Activated T-cell treated with anti-CD3 and anti-CD28 coated beads for 48 hours (primary cell): ENCODE data around the gene DMBT1.

Experiments used
- DNase-seq: peaks from one replicate; pipeline ENCODE4 v3.0.0-alpha.2; 2020; ENCODE audit warnings: low read depth

DMBT1 gene

DNA sequence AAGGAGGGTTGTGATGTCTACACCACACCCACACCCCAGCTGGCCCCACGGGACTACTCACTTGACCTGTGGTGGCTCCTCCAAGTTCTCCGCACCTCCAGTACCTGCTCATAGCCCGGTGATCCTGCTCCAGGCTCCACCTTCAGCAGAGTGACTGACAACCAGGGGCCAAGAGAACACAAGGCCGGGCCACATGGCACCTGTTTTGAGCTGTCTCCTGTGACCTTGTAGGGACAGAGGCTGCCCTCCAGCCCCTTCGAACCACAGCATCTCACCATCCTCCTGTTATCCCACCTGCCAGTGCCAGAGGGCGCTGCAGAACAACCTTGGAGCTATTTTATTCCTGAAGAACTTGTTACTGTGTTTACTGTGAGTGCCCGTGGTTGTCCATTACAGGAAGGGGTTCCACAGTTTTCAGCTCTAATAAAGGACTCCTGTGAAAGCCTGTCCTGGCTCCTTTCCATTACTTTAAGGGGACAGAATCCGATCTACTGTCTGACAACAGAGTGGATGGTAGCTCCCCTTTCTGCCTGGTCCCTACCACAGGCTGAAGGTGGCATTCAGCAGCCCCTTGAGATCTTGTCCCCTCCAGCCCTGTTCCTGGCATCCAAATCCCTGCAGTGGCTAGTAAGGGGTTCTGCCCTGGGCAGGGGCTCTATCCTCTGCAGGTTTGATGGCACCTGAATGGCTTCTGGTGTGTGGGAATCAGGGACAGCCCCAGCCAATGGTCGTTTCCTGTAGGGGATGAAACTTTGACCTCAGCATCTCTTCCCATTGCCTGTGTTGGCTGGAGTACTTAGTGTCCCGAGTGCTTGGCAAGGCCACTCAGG, 88.3 kb downstream of the DMBT1 start:
- peak; percentile 25 for DNase-seq

DNA sequence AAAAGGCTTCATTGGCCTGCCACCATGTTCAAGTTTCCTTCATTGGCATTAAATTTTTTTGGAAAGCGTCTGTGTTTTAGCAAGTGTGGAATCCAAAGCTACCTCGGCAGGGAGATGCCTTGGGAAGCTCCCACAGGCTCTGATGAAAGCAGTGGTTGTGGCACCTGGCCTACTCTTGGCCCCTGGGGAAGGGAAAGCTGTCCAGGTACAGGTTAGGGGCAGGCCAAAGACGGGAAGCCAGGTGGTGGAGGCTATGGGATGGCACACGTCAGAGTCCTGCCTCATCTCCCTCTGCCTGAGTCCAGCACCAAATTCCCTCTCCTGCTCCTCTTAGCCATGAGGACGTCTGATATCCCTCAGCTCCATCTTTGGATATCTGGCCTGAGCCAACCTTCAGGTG, 89.3 kb downstream of the DMBT1 start:
- no peak for DNase-seq

DNA sequence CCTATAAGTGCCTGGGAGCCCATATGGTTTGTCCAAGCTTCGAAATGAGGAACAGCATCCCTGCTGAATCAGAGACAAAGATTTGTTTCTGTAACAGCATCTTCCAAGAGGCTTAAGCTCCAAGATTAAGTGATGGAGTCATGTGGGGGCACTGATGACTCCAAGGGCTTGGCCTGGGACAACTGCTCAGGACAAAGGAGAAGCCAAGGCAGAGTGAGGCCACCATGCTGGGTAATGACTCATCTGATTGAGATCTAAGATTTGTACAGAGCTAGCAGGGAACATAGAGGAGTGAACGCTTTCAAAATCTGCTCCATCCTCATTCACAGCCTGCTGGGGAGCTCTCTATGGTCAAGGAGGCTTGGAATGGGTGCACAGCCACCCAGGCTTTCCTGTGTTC, 89.8 kb downstream of the DMBT1 start:
- DNase-seq: no peak

DNA sequence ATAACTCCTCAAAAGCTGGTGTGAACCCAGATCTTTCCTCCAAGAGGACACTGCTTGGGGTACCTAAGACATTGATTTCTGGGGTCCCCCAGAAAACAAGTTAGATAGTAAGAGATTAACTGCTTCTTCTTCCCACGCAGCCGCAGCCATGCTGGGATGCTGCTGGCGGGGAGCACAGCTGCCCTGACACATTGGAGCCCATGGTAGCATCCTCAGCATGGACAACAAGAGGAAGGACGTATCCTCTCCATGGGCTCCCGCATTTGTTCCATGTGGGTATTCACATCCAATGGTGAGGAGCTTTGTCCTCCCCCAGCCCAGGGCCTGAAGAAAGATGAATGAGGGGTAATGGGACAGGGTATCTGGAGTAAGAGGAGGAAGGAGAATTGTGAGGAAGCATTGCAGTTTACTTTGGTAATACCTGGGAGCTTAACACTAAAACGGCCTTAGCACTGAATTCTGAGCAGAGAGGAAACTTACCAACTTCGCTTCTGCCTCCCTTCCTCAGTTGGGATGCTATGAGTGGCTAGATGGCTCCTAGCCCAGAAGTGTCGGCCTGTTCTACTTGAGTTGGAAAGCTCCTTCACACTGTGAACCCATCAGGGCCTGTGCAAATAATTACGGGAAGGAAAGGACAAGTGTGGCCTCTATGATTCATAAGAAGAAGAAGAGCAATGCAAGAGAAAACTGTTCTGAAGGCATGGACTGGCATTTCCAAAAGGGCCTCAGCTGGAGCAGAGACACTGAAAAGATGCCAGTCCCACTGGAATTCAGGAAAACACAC, 95.2 kb downstream of the DMBT1 start:
- DNase-seq: no peak

DNA sequence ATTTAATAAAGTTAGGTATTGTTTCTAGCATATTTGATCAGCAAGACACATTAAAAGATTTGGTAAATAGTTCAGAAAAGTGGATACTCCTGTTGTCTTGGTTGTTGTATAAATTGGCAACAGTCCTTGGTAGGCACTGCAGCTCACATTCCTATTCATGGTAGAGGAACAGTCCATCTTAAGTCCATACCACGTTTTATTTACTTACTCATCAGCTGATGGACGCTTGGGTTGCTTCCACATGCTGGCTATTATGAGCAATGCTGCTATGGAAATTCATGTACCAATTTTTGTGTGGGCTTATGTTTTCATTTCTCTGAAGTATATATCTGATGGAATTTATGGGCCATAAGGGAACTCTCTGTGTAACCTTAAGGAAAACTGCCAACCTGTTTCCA, 95.8 kb downstream of the DMBT1 start:
- no peak for DNase-seq

DNA sequence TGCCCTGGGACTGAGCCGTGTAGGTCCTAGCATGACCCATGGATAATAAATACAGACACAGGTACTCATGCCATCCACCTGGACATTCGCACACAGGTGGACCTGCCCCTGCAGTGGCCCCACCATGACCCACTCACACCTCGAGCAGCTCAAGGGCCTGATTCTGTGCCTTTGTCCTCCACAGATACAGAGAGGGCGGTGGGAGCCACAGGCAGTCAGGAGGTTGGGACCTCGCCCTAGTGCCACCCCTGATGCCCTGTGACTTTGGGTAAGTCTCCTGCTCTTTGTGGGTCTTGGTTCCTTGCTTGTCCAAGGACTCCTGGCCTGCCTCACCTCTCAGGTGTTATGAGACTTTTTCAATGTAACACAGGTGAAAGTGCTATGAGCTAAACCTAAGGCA, 96.2 kb downstream of the DMBT1 start:
- DNase-seq: no peak

DNA sequence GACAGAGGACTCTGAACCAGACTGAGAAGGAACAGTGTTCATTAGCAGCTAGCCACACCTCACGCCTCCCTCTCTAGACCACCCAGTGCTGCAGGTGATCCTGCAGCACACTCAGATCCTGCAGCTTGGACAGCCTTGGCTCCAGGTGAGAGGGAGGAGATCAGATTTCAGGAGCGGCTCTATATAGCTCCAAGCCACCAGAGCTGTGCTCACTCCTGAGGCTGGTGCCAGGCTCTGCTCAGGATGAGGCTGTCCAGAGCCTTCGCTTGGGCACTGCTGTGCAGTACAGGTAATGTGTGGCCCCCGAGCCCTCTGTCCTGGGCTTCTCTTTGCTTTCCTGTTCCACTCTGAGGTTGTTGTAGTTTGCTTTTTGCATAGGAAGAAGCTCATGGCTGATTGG, 96.7 kb downstream of the DMBT1 start:
- DNase-seq: no peak

DNA sequence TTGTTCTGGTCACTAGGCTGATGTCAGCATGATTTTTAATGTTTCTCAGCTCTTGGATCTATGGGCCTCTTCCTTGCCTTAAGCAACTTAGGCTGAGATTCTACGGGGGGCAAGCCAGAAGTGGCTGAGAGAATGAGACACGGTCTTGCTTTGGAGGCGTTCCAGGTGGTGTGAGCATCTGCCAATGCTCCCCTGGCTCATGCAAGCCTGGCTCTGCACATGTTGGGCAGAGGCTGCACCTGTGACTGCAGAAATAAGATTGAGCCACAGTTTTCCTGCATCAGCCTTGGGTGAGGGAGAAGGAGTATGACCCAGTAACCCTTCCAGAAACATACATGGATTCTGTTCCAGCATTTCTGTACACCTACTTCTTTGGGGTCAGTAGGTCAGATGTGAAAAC, 97.2 kb downstream of the DMBT1 start:
- no peak for DNase-seq

DNA sequence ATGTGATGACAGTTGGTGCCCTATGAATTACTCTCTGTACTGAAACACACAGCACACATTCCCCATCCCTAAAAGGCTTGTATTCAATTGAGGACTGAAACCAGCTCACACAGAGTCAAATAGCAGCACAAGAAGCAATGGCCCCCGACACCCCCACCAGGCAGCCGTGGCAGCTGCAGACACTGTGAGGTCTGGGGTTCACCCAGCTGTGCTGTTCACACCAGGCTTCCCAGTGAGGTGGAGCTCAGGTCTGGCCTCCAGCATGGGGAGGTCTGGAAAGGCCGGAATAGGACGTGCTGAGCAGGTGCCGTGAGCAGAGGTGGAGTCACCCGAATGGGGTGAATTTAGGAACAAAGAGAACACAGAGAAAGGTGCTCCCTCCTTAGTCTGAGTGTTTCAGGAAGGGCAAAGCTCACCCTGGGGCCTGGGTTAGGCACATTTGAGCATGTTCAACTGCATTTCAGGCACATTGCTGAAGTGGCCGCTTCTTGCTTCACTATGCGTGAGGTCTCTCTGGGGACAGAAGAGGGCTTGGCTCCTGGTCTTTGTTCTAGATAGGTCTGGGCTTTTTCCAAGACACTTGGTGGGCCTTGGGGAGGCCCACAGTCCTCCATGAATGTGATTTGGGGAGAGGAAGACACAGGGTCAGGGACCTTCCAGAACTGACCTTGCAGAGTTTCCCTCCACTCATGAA, 97.9 kb downstream of the DMBT1 start:
- no peak for DNase-seq

DNA sequence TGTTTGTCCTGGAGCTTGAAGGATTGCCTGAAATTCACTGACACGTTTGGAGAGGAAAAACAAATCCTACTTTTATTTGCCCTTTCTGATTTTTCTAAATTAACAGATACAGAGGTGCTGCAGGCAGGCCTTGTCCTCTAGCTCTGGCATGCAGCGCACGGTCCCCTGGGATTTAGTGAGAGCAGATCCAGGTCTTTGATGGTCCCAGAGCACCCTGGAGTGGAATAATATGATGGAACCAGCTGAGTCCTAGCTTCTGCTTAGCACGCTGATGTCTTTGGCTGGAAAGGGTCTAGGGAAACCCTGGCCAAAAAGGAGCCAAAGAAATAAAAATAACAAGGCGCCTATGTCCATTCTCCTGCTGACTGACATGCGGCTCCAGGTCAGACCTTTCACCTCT, 98.6 kb downstream of the DMBT1 start:
- no peak for DNase-seq

DNA sequence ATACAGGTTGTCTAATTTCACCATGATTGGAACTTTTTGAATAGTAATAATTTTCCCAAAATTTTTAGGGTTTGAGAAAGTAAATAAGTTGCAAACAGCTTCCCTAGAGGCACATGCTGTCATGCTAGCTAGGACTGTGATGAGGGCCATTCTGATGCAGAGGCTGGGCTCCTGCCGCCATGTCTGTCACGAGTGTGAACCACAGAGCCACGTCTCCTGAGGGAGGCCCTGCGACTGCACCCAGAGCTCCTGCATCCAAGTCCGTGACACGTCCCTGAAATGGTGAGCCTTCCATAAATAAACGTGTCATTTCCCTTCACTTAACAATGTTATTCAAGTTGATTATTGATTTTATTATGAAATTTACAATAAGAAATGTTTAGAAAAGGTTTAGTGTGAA, 99.1 kb downstream of the DMBT1 start:
- DNase-seq: no peak

DNA sequence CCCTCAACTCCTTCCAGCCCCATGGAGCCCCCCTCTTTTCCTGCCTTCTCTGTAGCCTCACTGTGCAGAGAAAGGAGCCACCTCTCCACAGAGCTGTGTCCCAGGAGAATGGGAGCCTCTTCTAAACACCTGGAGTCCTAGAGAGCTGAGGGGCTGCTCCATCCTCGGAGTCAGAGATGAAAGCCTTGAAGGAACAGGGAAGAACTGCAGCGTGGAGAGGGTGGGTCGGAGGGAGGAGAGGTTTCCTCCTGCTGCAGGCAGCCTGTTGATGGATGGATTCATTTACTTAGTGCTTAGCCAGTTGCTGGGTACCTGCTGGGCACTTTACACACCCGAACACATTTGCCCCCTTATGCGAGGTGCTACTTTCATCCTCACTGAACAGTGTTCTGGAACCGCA, 100.1 kb downstream of the DMBT1 start:
- DNase-seq: no peak

DNA sequence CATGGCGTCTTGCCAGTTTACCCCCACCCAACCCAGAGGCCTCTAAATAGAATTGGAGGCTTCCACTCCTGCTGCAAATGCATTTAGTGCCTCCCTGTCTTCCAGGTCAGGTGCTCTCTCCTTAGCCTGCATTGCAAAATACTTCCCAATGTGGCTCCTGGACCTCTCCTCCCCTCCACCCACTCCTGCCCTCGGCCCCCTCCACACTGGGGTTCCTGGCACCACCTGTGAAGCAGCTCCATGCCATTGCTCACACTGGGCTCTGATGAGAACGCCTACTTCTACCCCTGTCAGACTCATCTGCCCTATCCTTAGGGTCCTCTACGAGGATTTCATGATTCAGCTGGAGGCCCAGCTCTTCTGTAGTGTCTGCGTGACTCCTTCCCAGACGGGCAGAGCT, 101.7 kb downstream of the DMBT1 start:
- DNase-seq: no peak

DNA sequence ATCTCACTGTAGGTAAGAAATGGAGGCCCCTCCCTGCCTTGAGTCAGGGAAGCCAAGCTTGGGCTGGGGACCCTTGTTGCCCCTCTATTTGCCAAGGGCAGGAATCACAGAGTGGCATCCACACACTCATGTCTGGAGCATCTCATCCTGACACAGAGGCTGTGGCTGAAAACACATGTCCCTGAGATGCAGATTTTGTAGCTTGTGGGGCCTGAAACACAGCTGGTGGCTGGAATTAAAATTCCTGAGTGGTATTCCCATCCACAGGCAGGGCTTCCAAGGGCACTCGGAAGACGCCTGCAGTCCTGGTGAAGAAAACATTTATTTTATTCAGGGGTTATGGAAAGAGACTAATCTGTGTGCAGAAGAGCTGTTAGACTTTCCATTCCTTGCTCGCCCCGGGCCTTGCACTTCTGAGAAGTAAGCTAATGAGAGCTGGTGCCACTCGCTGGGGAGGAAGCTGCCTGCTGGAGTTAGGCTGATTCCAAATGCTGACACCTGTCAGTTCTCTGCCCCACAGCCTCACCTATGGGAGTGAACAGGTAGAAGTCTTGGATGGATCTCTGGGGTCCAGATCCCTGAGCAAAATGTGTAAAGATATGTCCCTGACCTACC, 103.1 kb downstream of the DMBT1 start:
- DNase-seq: no peak

DNA sequence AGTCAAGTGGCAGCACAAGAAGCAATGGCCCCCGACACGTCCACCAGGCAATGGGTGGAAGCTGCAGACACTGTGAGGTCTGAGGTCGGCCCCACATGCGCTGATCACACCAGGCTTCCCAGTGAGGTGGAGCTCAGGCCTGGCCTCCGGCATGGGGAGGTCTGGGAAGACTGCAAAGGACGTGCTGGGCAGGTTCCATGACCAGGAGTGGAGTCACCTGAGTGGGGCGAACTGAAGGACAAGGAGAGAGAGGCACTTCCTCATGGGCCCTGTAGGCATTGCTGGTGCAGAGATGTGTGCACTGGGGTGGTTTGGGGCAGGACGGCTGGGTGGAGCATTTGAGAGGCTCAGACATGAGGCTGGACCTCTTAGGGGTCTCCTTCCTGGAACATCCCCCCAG, 103.9 kb downstream of the DMBT1 start:
- no peak for DNase-seq

DNA sequence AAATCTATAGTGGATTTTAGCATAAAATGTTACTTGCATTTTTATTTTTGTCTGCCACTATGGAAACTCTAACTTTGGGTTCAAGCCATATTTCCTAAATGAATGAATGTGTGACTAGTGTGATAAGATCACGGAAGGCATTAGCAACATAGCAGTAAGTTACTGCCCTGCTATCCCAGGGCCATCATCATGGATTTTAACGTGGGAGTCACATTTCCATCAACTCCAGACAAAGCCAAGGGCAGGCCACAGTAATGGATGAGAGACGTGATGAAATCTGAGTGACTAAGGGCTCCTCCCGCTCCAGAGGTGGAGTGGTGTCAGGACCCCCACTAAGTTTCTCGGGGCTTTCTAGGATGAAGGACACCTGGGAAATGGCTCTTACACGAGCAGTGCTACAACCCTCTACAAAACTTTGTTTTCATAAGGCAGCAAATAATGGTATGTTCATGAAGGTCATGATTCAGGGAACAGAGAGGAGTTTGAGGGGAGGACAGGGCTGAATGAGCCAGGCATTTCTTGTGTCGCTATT, 104.8 kb downstream of the DMBT1 start:
- no peak for DNase-seq

DNA sequence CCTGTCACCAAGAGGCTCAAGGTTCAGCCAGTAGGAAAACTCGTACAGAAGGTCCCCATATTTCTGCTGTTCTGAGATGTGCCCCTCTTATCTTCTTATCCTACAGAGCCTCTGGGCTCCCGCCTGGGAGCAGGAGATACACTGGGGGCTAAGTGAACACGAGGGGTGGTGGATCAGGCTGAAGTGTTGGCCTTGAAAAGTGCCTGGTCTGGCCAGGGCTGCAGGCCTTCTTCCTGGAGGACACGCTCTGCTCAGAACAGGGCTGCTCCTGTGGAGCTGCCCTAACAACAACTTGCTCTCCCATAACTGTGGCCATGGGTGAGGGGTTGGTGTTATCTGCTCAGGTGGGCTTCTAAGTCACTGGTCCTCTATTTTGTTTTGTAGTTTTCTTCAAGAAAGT, 105.4 kb downstream of the DMBT1 start:
- DNase-seq: no peak

DNA sequence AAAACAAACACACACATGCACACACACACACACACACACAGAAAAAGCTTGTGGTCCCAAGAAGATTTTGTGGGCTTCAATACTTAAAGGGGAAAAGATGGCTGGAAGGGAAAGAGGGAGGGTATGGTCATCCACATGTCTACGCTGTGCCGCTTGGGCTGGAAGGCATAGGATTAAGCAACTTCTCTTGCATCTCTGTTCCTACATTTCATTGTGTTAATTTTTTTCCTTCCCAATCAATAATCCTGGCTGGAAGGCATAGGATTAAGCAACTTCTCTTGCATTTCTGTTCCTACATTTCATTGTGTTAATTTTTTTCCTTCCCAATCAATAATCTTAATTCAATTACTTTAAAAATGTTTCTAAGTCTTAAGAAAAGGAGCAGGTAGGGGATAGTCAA, 108.5 kb downstream of the DMBT1 start:
- no peak for DNase-seq

DNA sequence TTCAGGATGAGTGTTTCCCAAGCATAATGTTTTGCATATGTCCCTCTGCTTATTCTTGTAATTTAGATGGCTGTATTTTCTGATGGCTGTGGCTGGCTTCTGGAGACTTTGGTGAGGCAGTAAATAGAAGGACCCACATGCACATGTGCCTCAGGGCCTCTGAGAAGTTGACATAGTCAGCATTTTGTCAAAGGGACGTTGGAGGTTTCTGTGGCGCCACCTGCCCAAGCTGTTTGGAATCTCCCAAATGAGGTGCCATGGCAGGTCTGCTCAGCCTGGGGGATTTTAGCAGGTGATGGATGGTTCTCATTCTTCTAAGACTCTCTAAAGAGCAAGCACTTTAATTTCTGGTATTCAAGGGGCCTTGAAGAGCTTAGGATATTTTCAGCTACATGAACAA, 109.3 kb downstream of the DMBT1 start:
- no peak for DNase-seq

DNA sequence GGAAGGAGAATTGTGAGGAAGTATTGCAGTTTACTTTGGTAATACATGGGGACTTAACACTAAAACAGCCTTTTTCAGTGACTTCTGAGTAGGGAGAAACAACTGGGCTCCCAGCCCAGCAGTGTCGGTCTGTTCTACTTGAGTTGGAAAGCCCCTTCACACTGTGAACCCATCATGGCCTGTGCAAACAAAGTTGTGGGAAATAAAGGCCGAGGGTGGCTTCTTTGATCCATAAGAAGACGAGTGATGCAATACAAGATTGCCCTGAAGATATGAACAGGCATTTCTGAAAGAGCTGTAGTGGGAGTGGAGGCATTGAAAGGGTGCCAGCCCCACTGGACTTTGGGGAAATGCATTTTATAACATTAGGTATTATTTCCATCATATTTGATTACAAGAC, 110.8 kb downstream of the DMBT1 start:
- no peak for DNase-seq

DNA sequence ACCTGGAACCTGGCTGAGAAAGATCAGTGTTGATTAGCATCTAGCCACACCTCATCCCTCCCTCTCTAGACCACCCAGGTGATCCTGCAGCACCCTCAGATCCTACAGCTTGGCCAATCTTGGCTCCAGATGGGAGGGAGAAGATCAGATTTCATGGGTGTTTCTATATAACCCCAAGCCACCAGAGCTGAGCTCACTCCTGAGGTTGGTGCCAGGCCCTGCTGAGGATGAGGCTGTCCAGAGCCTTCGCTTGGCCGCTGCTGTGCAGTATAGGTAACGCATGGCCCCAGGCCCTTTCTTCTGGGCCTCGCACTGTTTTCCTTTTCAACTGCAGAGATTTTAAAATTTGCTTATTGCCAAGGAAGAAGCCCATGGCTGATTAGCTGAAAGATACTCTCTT, 112.1 kb downstream of the DMBT1 start:
- no peak for DNase-seq

DNA sequence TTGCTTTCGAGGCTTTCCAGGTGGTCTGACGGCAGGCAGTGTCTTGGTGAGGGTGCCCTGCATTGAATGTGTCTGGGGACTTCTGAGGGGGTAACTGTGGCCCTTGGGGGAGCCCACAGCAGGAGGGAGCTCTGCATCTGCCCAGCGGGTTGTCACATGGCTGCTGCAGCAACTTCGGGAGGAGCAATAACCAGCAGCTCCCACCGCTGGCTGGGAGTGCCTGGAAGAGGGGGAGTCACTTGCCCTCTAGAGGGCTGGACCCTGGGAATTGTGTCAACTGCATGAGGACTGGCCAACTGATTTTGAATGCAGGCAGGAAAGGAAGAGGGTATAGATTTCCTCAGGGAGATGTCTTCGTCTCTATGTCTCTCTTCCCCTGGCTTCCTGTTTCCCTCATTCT, 112.7 kb downstream of the DMBT1 start:
- no peak for DNase-seq
